GM12891 (cell line): ENCODE measurements around the gene THSD4.
A peak's percentile ranks its signal among the peaks of the same experiment; 100 is the strongest.

Experiments
- DNase-seq: peaks from one replicate; pipeline ENCODE4 v3.0.0; 2011; ENCODE audit warnings: low spot score; ENCODE audit not compliant: insufficient read length
- FAIRE-seq: peaks from 2 replicates; lab custom pipeline; 2011; peaks lifted over from hg19 to GRCh38; lab: Jason Lieb, UNC
- PAX5 ChIP-seq: IDR thresholded peaks from 2 replicates; pipeline ENCODE4 v1.6.1; 2011; ENCODE audit warnings: low read length, moderate library complexity, mild to moderate bottlenecking; ENCODE audit not compliant: insufficient read depth, severe bottlenecking
- POLR2A ChIP-seq: IDR thresholded peaks from 2 replicates; pipeline ENCODE4 v1.6.1; 2011; ENCODE audit warnings: low read depth, low read length, control low read depth
- POLR2AphosphoS5 ChIP-seq: IDR thresholded peaks from 2 replicates; pipeline ENCODE4 v1.6.1; 2011; ENCODE audit warnings: low read depth, low read length, control low read depth
- POU2F2 ChIP-seq: IDR thresholded peaks from 2 replicates; pipeline ENCODE4 v1.6.1; 2011; ENCODE audit warnings: low read depth, mild to moderate bottlenecking, control low read depth, low read length, moderate library complexity
- SPI1 ChIP-seq: IDR thresholded peaks from 2 replicates; pipeline ENCODE4 v1.6.1; 2011; ENCODE audit warnings: low read depth, low read length, control low read depth
- TAF1 ChIP-seq: IDR thresholded peaks from 2 replicates; pipeline ENCODE4 v1.6.1; 2011; ENCODE audit warnings: low read depth, low read length, control low read depth

Gene THSD4

GRCh38 chr15:71815301-71815700 is 700.0 kb downstream of the THSD4 start:
- TF ChIP-seq TAF1, result no peak
- no peak for TF ChIP-seq POU2F2
- no peak for TF ChIP-seq POLR2AphosphoS5
- no peak for TF ChIP-seq SPI1
- no peak for TF ChIP-seq PAX5
- no peak for TF ChIP-seq POLR2A
- no peak for DNase-seq
- no peak for FAIRE-seq

GRCh38 chr15:71817351-71817750 is 702.1 kb downstream of the THSD4 start:
- FAIRE-seq, result no peak
- no peak for TF ChIP-seq TAF1
- no peak for TF ChIP-seq SPI1
- TF ChIP-seq PAX5, result no peak
- TF ChIP-seq POU2F2, result no peak
- no peak for TF ChIP-seq POLR2AphosphoS5
- no peak for TF ChIP-seq POLR2A
- no peak for DNase-seq

GRCh38 chr15:71820127-71820526 is 704.9 kb downstream of the THSD4 start:
- FAIRE-seq (no peak), DNase-seq (no peak)
- TF ChIP-seq POLR2AphosphoS5, result no peak
- no peak for TF ChIP-seq PAX5
- TF ChIP-seq POLR2A, result no peak
- TF ChIP-seq SPI1, result no peak
- TF ChIP-seq TAF1, result no peak

- FAIRE-seq, result no peak
- no peak for DNase-seq
- no peak for TF ChIP-seq POLR2AphosphoS5
- no peak for TF ChIP-seq PAX5
- no peak for TF ChIP-seq TAF1
- no peak for TF ChIP-seq POLR2A
- TF ChIP-seq POU2F2, result no peak
- no peak for TF ChIP-seq SPI1
These were observed 706.4 kb downstream of the THSD4 start for GRCh38 chr15:71821547-71822129.

GRCh38 chr15:71822890-71823630 is 707.8 kb downstream of the THSD4 start:
- FAIRE-seq, result no peak
- no peak for DNase-seq
- TF ChIP-seq TAF1, result no peak
- TF ChIP-seq POU2F2, result no peak
- no peak for TF ChIP-seq POLR2AphosphoS5
- TF ChIP-seq SPI1, result no peak
- TF ChIP-seq PAX5, result no peak
- TF ChIP-seq POLR2A, result no peak

GRCh38 chr15:71823801-71824200 is 708.5 kb downstream of the THSD4 start:
- DNase-seq, result no peak
- no peak for FAIRE-seq
- TF ChIP-seq SPI1 (no peak), POU2F2 (no peak), POLR2AphosphoS5 (no peak), PAX5 (no peak), TAF1 (no peak)

- no peak for TF ChIP-seq POLR2AphosphoS5
- TF ChIP-seq TAF1, result no peak
- TF ChIP-seq POU2F2, result no peak
- TF ChIP-seq PAX5, result no peak
- no peak for TF ChIP-seq SPI1
- TF ChIP-seq POLR2A, result no peak
- FAIRE-seq (no peak), DNase-seq (no peak)
These were observed 709.9 kb downstream of the THSD4 start for GRCh38 chr15:71825021-71825730.

- TF ChIP-seq POLR2A, result no peak
- TF ChIP-seq SPI1, result no peak
- TF ChIP-seq POU2F2, result no peak
- no peak for TF ChIP-seq TAF1
- TF ChIP-seq PAX5, result no peak
- TF ChIP-seq POLR2AphosphoS5, result no peak
- FAIRE-seq (peak; percentile 40), DNase-seq (no peak)
These were observed 710.9 kb downstream of the THSD4 start for GRCh38 chr15:71826196-71826595.

- FAIRE-seq (no peak), DNase-seq (no peak)
- TF ChIP-seq POLR2AphosphoS5 (no peak), POU2F2 (no peak)
These were observed 715.7 kb downstream of the THSD4 start for GRCh38 chr15:71830981-71831380.
